ENCODE measurements around the gene TERC.

DNA sequence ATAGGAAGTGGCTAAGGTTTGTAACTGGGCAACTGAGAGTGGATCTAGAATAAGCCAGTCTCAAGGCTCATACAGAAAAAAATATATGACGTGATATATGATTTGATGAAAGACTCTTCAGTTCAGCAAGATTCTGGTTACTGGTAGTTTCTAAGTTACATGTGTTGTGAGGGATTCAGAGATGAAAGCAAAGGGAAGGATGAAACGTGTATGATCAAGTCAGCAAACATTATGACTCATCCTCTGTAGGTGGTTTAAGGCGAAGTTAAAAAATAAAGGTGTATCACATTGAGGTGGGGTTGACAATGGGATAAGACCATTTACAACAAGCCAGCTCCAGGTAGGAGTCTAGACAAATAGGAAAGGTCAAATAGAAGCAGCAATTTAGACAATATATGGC, 16.2 kb downstream of the TERC start:
- TF ChIP-seq YY1 (IDR thresholded peaks at IDR 0.05; ENCODE audit: insufficient read depth, insufficient read length) (no peak), SUZ12 (IDR thresholded peaks at IDR 0.05; ENCODE audit: extremely low read depth, insufficient read depth, insufficient read length) (no peak)
